H54 (cell line): ENCODE results near the gene DVL1.
A peak's percentile ranks its signal among the peaks of the same experiment; 100 is the strongest.
"Not testable (repeated sequence)": the region's sequence is repeated elsewhere in the genome, so short reads cannot be mapped to it uniquely, and the experiment has no call there.

Experiments used
- DNase-seq: peaks from one replicate; pipeline ENCODE4 v3.0.0; 2011; ENCODE audit warnings: low spot score, mixed read lengths; ENCODE audit not compliant: insufficient read length
- FAIRE-seq: peaks from 3 replicates; lab custom pipeline; 2011; peaks lifted over from hg19 to GRCh38; lab: Jason Lieb, UNC
- POLR2A ChIP-seq: IDR thresholded peaks from 2 replicates; pipeline ENCODE4 v1.6.1; 2011; ENCODE audit warnings: low read depth, mild to moderate bottlenecking, low read length

The DVL1 gene

GRCh38 chr1:1324524-1325287 lies 24.5 kb downstream of the DVL1 start, which contains the start of the genes CPTP and INTS11:
Gene CPTP (plus strand): TSS chr1:1324802. CDS start chr1:1326911, 2,109 bp downstream.
Gene INTS11 (minus strand): TSS chr1:1324660. CDS start chr1:1324608, 52 bp downstream.
- no peak for FAIRE-seq
- peak; percentile 63; the same call in 1 of the 2 replicates for TF ChIP-seq POLR2A
- peak; percentile 84 for DNase-seq

GRCh38 chr1:1324084-1324523 lies 25.1 kb downstream of the DVL1 start:
- no peak for DNase-seq
- FAIRE-seq = no peak
- TF ChIP-seq POLR2A = no peak

- DNase-seq = no peak
- no peak for TF ChIP-seq POLR2A
- FAIRE-seq = no peak
Measured at GRCh38 chr1:1322952-1323351, 26.3 kb downstream of the DVL1 start.

GRCh38 chr1:1322418-1322817 lies 26.8 kb downstream of the DVL1 start:
- TF ChIP-seq POLR2A = no peak
- FAIRE-seq (no peak), DNase-seq (no peak)

- TF ChIP-seq POLR2A = no peak
- DNase-seq (no peak), FAIRE-seq (no peak)
Measured at GRCh38 chr1:1321477-1321876, 27.7 kb downstream of the DVL1 start.

GRCh38 chr1:1320666-1321448 lies 28.4 kb downstream of the DVL1 start:
- DNase-seq (no peak), FAIRE-seq (no peak)
- no peak for TF ChIP-seq POLR2A

- no peak for TF ChIP-seq POLR2A
- FAIRE-seq (no peak), DNase-seq (no peak)
Measured at GRCh38 chr1:1319646-1319941, 29.6 kb downstream of the DVL1 start.

- DNase-seq = no peak
- FAIRE-seq = no peak
Measured at GRCh38 chr1:1318777-1319645, 30.2 kb downstream of the DVL1 start.

GRCh38 chr1:1318131-1318652 lies 31.0 kb downstream of the DVL1 start:
- FAIRE-seq = peak; percentile 78
- no peak for DNase-seq
- TF ChIP-seq POLR2A = no peak

More at GRCh38 chr1:1318777-1319645, 30.2 kb downstream of the DVL1 start:
- no peak for TF ChIP-seq POLR2A

- DNase-seq (no peak), FAIRE-seq (no peak)
- no peak for TF ChIP-seq POLR2A
Measured at GRCh38 chr1:1317420-1317819, 31.8 kb downstream of the DVL1 start.

GRCh38 chr1:1316199-1316598 lies 33.0 kb downstream of the DVL1 start:
- not testable (repeated sequence) for FAIRE-seq, DNase-seq

GRCh38 chr1:1315435-1315954 lies 33.7 kb downstream of the DVL1 start:
- DNase-seq (no peak), FAIRE-seq (no peak)
- no peak for TF ChIP-seq POLR2A

GRCh38 chr1:1314678-1315335 lies 34.4 kb downstream of the DVL1 start:
- no peak for DNase-seq
- FAIRE-seq = no peak
- TF ChIP-seq POLR2A = no peak
